GM23248 (cell line): Measurements from ENCODE around the gene SDE2.
"Not testable (repeated sequence)": the region's sequence is repeated elsewhere in the genome, so short reads cannot be mapped to it uniquely, and the experiment has no call there.

ENCODE experiments used
- EZH2 ChIP-seq: fragments of 200-600 bp; sonication (generic); IDR thresholded peaks from 2 replicates; pipeline ENCODE4 v1.6.1; 2018; ENCODE audit warnings: antibody characterized with exemption, mild to moderate bottlenecking; ENCODE audit not compliant: insufficient read depth, poor library complexity, severe bottlenecking
- EZH2phosphoT487 ChIP-seq: fragments of 200-600 bp; sonication (generic); IDR thresholded peaks from 2 replicates; pipeline ENCODE4 v1.6.1; 2018; ENCODE audit warnings: antibody characterized with exemption, moderate library complexity, mild to moderate bottlenecking, low read depth; ENCODE audit not compliant: insufficient read depth

DNA sequence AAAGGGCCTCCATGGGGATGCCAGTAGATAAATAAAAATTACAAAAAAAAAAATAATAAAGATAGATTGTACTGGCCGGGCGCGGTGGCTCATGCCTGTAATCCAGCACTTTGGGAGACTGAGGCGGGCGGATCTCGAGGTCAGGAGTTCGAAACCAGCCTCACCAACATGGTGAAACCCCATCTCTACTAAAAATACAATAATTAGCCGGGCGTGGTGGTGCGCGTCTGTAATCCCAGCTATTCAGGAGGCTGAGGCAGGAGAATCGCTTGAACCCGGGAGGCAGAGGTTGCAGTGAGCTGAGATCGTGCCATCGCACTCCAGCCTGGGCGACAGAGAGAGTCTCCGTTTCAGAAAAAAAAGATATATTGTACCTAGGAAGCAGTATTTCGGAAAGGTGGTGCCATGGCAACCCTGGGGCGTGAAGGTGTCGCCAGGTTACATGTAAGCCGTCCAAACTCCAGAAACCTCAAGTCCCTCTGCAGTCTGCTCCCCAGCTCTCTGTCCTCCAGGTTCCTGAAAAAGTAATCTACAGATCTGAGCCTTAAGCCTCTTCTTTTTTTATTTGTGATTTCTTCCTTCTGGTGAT lies 1.4 kb upstream of the SDE2 start:
- not testable (repeated sequence) for TF ChIP-seq EZH2phosphoT487, EZH2
